ENCODE results near the gene UGT1A7.

DNA sequence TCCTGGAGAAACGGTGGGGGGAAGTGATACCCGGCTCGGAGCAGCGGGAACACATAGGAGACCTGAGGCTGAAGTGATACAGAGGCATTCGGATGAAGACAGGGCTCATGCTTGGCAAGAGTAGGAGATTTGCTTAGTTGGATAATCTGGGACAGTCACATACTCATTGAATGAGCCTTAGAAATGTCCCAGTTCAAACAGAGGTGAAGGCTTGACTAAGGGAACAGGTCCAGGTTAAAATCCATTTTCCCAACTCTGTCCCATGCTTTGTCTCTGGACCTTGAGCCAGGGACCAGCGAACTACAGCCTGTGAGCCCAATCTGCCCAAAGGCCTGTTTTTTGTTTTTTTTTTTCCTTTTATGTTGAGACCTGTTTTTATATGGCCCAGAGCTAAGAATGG is 12.3 kb downstream of the UGT1A7 start:
- TF ChIP-seq, protein P1, sequence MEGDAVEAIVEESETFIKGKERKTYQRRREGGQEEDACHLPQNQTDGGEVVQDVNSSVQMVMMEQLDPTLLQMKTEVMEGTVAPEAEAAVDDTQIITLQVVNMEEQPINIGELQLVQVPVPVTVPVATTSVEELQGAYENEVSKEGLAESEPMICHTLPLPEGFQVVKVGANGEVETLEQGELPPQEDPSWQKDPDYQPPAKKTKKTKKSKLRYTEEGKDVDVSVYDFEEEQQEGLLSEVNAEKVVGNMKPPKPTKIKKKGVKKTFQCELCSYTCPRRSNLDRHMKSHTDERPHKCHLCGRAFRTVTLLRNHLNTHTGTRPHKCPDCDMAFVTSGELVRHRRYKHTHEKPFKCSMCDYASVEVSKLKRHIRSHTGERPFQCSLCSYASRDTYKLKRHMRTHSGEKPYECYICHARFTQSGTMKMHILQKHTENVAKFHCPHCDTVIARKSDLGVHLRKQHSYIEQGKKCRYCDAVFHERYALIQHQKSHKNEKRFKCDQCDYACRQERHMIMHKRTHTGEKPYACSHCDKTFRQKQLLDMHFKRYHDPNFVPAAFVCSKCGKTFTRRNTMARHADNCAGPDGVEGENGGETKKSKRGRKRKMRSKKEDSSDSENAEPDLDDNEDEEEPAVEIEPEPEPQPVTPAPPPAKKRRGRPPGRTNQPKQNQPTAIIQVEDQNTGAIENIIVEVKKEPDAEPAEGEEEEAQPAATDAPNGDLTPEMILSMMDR (IDR thresholded peaks at IDR 0.05), result no peak
- TF ChIP-seq POLR2AphosphoS5 (IDR thresholded peaks at IDR 0.05; ENCODE audit: insufficient read depth in 1 of 2, low read depth in 1 of 2), result no peak
